ENCODE data around the gene CDHR5.

Gene CDHR5

DNA sequence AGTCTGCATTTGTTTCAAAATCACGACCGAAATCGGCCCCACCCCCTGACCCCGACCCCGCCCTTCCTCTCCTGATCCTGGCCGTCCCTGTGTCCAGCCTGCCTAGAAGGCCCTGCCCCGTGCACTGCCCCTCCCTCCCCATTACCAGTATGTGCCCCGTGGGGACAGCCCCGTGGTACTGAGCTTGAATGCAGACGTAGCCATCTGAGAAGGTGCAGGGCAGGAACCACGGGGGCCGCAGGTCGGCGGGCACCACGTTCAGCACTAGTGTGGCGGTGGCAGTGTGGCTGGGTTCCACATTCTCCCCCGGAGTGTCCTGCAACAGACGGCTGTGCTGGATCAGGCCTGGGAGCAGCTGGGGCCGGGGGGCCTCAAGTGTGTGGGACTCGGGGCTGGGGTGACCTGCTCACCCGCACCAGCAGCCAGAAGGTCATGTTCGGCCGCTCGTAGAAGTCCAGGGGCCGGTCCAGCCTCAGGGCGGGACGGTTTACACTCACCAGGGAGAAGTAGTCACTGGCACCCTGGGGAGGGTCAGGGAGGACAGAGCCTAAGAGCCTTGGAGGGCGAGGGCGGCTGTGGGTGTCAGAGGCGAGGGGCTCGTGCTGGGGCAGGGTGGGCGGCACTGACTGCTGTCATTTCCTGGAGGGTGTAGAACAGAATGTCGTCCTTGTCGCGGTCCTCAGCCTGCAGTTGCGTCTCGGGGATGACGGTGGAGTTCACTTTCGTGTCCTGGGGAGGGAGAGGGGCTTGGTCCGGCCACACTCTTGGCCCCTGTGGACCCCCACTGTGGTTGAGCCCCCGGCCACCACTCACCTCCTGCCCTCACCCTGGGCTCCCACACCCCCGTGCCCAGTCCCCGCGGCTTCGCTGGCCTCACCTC is 3.6 kb downstream of the CDHR5 start:
- H3K36me3 ChIP-seq (ENCODE audit: insufficient read depth, low read length) = no peaks in the 10 kb centered on the region
- no peaks in the 10 kb centered on the region; the same call in 1 of the 2 replicates for H3K4me1 ChIP-seq (ENCODE audit: insufficient read depth, low read length)
- H3K9me3 ChIP-seq (ENCODE audit: control insufficient read depth, insufficient read depth, low read length) = no peaks in the 10 kb centered on the region
- no peak overlapping the region for H3K9ac ChIP-seq (ENCODE audit: low read depth, low read length)

DNA sequence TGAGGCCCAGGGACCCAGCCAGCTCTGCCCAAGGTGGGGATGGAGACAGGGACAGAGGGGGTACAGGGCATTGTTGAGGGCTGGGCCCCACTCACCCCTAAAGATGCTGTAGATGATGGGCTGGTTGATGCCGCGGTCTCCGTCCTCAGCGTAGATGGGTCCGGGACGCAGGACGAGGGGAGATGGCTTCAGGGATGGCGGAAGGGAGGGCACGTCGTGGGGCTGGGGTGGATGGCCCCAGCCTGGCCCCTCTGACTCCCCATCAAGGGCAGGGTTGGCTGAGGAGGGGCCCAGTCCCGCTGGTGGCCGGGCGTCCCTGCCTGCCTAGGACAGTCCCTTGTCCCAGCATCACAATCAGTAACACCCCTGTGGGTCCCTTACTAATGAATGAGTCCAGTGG is 4.6 kb downstream of the CDHR5 start:
- H3K9ac ChIP-seq (ENCODE audit: low read depth, low read length) = no peak overlapping the region
- H3K4me1 ChIP-seq (ENCODE audit: insufficient read depth, low read length) = no peaks in the 10 kb centered on the region; the same call in 1 of the 2 replicates
- H3K9me3 ChIP-seq (ENCODE audit: control insufficient read depth, insufficient read depth, low read length) = no peaks in the 10 kb centered on the region
- no peaks in the 10 kb centered on the region for H3K36me3 ChIP-seq (ENCODE audit: insufficient read depth, low read length)

DNA sequence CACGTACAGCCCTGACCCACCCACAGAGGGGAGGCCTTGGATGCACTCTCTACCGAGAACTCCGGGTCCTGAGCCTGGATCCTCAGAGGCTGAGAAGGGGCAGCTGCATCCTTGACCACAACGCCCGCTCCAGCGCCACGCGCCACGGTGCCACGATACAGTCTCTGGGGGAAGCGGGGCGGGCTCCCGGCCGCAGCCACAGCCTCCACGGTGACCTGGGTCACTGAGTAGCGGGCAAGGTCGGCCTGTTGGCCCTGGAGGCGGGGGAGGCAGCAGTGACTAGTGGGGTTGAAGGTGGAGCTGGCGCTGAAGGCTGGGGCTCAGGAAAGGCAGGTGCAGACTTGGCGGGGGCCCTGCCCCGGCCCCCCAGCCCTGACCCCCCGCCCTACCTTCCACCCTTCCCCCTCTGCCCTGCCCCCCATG is 5.1 kb downstream of the CDHR5 start:
- no peaks in the 10 kb centered on the region; the same call in 1 of the 2 replicates for H3K4me1 ChIP-seq (ENCODE audit: insufficient read depth, low read length)
- no peaks in the 10 kb centered on the region for H3K36me3 ChIP-seq (ENCODE audit: insufficient read depth, low read length)
- no peak overlapping the region for H3K9ac ChIP-seq (ENCODE audit: low read depth, low read length)
- H3K9me3 ChIP-seq (ENCODE audit: control insufficient read depth, insufficient read depth, low read length) = no peaks in the 10 kb centered on the region

DNA sequence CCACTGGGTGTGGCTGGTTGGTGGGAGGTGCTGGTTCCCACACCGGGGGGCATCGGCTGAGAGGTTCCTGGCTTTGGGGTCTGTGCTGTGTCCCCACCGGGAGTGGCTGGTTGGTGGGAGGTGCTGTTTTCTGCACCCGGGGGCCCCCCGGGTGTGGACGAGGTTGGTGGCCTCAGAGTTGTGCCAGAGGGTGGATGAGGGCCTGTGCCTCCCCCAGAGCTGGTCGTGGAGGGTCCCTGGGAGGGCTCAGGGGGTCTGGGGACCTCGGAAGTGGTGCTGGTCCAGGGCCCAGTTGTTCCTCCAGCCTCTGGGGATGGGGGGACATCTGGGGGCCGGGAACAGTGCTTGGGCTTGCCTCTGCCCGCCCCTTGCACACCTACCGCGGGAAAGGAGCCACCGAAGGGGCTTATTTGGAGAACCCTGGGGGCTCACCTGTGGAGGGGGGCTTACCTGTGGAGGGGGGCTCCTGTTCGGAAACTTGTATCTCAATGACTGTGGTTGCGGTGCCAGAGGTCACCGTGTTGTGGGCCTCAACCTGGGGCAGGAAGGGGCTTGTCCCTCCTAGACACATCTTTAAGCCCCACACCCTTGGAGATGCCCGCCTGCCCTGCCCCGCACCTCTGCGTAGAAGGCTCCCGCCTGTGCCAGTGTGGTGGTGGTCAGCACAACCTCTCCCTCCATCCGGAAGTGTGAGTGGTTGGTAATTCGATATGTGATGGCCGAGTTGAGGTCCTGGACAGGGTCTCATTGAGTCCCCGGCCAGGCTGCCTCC is 5.7 kb downstream of the CDHR5 start:
- H3K4me1 ChIP-seq (ENCODE audit: insufficient read depth, low read length) = no peaks in the 10 kb centered on the region; the same call in 1 of the 2 replicates
- no peak overlapping the region for H3K9ac ChIP-seq (ENCODE audit: low read depth, low read length)
- no peaks in the 10 kb centered on the region for H3K36me3 ChIP-seq (ENCODE audit: insufficient read depth, low read length)
- no peaks in the 10 kb centered on the region for H3K9me3 ChIP-seq (ENCODE audit: control insufficient read depth, insufficient read depth, low read length)

DNA sequence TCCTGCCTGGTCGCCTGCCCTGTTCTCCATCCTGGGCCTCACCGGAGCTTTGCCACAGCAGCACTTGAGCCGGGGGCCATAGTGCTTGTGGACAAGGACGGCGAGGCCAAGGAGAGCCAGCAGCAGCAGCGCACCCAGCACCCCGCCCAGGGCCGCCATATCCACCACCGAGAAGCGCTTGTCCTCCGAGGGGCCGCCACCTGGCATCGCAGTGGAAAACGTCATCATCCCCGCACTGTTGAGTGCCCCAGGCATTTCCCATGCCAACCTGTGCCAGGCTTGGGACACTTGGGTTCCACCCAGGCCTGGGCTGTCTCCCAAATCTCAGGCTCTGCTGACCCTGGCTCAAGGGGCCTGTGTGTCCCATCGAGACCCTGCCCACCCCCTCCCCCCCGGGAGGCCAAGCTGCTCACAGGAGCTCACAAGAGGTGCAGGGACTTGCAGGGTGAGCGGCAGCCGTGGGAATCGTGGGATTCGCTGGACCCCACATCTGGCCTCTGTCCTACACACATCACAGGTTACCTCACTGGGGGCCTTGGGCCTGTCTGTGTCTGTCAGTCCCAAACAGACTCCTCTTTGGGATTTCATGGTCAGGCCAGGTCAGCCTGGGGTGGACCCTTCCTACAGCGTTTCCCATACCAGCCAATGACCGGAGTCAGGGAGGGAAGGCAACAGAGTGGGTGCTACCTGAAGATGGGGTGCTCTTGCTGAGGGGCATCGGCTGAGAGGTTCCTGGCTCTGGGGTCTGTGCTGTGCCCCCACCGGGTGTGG is 6.7 kb downstream of the CDHR5 start:
- no peaks in the 10 kb centered on the region for H3K36me3 ChIP-seq (ENCODE audit: insufficient read depth, low read length)
- H3K9me3 ChIP-seq (ENCODE audit: control insufficient read depth, insufficient read depth, low read length) = no peaks in the 10 kb centered on the region
- H3K4me1 ChIP-seq (ENCODE audit: insufficient read depth, low read length) = no peaks in the 10 kb centered on the region; the same call in 1 of the 2 replicates
- no peak overlapping the region for H3K9ac ChIP-seq (ENCODE audit: low read depth, low read length)

DNA sequence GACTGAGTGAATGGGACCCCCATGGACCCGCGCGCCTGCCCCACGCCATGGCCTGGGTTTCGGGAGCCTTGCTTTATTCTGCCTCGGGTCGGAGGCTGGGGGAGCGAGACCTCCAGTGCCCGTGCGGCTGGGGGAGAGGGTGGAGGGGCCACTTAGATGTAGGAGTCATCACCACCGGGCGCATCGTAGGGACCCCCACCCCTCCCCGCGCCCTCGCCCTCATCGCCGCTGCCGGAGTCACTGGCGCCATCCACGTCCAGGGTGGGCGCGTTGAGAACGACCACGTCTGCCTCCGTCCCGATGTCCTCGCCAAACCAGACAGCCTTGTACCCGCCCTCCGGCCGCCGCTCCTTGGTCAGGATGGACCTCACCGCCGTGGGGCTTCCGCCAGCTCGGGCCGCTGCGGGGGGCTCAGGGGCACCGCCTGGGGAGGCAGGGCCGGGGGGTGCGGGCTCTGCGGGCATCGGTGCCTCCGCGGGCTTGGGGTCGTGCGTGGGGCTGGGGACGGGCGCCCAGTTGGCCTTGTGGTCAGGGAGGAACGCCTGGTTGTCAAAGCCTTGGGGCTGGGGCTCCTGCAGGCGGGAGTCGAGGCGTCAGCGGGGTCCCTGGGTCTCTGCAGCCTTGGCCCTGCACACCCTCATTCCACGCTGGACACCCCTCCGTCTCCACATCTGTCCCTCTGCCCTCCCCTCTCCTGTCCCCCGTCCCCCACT is 7.4 kb downstream of the CDHR5 start:
- 0 out of 2 replicates have a peak, but pooled peaks cover 2% of the 10 kb centered on the region for H3K36me3 ChIP-seq (ENCODE audit: insufficient read depth, low read length)
- no peaks in the 10 kb centered on the region for H3K9me3 ChIP-seq (ENCODE audit: control insufficient read depth, insufficient read depth, low read length)
- H3K9ac ChIP-seq (ENCODE audit: low read depth, low read length) = no peak overlapping the region
- no peaks in the 10 kb centered on the region; the same call in 1 of the 2 replicates for H3K4me1 ChIP-seq (ENCODE audit: insufficient read depth, low read length)

DNA sequence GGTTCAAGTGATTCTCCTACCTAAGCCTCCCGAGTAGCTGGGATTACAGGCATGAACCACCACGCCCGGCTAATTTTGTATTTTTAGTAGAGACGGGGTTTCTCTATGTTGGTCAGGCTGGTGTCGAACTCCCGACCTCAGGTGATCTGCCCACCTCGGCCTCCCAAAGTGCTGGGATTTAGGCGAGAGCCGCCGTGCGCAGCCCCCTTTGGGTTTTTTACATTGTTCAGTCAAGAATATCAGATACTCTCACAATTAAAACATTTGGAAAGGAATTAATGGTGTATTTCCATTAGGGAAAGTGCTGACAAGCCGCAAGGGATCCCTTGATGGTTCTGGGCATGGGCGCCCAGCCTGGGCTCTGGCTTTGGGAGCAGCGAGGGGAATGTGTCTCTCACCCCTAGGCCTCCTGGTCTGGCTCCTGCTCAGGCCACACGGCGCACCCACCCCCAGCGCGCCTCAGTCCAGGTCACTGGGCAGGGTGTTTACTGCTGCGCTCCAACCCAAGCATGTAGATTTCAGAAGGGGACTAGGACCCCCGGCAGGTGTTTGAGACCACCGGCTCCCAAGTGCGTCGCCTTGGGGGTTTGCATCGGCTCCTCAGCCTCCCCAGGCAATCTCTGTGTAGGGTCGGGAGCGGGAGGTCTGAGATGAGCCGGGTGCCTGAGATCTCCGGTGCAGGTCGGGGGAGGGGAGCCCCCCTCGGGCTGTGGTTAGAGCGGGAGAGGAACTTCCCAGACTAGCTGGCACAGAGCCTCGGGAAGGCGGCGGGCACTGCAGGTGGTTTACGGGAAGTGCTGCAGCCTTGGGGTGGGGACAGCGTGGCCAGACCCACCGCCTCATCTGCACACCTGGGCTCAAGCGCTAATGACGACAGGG is 8.2 kb downstream of the CDHR5 start:
- Histone ChIP-seq H3K9me3 (ENCODE audit: control insufficient read depth, insufficient read depth, low read length) (no peaks in the 10 kb centered on the region), H3K36me3 (ENCODE audit: insufficient read depth, low read length) (peaks cover 7% of the 10 kb centered on the region; the same call in 1 of the 2 replicates), H3K4me1 (ENCODE audit: insufficient read depth, low read length) (no peaks in the 10 kb centered on the region; the same call in 1 of the 2 replicates), H3K9ac (ENCODE audit: low read depth, low read length) (peak overlapping the region; percentile 84; the same call in 1 of the 2 replicates)

DNA sequence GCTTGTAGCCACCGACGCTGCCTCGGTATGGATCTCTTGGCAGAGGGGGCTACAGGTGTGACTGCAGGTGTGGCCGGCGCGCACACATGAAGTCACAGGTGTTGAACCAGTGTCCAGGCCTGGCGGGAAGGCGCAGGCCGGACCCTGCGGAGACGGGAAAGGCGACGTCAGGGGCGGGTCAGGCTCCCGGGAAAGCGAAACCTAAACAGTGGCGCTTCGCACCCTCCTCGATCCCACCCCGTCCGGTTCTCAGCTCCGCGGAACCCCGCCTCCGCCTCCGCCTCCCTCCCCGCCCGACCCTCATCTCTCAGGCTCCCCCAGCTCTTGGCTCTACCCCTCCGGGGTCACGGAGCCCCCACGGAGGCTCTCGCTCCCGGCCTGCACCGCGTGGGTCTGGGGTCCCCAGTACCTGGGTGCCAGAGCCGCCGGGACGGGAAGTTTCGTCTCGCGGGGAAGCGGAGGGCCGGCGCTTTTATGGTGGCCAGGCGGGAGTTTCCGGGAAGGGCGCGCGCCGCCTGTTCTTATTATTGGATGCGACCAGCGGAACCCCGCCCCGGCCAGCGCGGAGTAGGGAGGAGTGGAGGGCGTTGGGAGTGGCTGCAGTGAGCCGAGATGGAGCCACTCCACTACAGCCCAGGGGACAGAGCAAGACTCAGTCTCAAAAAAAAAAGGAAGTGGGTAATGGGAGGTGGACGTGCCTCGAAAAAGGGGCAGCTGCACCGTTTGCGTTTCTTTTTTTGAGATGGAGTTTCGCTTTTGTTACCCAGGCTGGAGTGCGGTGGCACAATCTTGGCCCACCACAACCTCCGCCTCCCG is 9.0 kb downstream of the CDHR5 start, which contains the start of gene IRF7:
IRF7 (minus strand) TSS at position 447 of the 816 bp plus-strand sequence. CDS start 586 bp downstream, outside the sequence.
- Histone ChIP-seq H3K4me1 (ENCODE audit: insufficient read depth, low read length) (no peaks in the 10 kb centered on the region; the same call in 1 of the 2 replicates), H3K9me3 (ENCODE audit: control insufficient read depth, insufficient read depth, low read length) (no peaks in the 10 kb centered on the region), H3K9ac (ENCODE audit: low read depth, low read length) (peak within 1 kb of the TSS; percentile 84)

DNA sequence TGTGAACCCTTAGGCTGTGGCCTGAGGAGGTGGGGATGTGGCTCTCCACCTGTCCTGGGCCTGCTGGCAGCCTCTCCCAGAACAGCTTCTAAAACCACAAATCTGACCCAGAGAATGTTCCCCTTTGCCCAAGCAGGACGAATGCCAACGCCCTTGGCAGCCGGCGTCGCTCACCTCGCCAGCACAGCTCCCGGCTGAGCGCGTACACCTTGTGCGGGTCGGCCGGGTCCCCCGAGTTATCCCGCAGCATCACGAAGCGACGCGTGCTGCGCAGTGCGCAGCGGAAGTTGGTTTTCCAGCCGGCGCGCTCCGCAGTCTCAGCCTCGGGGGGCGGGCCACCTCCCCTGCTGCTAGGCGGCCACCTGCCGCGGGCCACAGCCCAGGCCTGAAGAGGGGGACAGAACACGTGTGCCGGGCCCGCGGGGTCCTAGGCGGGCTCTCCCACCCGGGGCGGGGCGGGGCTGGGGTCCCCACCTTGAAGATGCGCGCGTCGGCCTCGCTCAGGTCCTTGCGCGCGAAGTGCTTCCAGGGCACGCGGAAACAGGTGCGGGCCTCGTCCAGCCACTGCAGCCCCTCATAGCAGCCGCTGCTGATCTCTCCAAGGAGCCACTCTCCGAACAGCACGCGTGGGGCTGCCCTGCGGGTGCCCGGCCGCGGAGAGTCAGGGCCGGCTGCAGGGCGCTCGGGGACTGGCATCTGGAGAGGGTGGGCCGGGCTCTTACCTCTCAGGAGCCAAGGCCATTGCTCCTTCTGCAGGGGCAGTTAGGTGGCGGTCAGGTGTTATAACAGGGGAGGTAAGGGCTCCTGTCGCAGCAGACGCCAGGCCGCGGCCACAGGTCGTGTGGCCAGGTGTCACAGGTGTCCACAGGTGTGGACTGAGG is 9.9 kb downstream of the CDHR5 start:
- H3K9ac ChIP-seq (ENCODE audit: low read depth, low read length) = peak overlapping the region; percentile 84
- H3K4me1 ChIP-seq (ENCODE audit: insufficient read depth, low read length) = no peaks in the 10 kb centered on the region; the same call in 1 of the 2 replicates
- H3K9me3 ChIP-seq (ENCODE audit: control insufficient read depth, insufficient read depth, low read length) = no peaks in the 10 kb centered on the region
- H3K36me3 ChIP-seq (ENCODE audit: insufficient read depth, low read length) = peaks cover 7% of the 10 kb centered on the region; the same call in 1 of the 2 replicates

More for the DNA sequence above, 9.0 kb downstream of the CDHR5 start, which contains the start of gene IRF7:
- peaks cover 7% of the 10 kb centered on the region; the same call in 1 of the 2 replicates for H3K36me3 ChIP-seq (ENCODE audit: insufficient read depth, low read length)

DNA sequence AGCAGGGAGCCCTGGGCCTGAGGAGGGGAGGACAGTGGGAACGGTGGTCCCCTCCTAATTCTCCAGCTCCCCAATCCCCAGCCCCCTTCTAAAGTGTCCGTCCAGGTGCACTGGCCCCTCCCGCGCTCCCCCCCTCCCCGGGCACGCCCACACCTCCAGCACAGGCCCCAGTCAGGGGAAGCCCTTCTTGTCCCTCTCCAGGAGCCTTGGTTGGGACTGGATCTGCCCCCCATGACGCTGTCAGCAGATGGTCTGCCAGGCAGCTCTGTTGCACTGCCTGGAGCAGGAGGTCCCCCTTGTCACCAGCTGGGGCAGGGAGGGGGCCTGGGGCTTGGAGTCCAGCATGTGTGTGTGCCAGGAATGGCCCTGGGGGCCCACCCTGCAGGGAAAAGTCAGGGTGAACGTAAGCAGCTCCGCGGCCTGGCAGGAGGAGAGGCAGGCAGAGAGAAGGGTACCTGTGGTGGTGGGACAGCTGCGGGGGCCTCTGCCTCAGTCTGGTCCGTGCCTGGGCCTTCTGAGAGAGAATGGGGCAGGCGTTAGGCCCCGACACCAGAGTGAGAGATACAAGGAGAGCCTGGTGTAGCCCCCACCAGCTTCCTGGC is 10.6 kb downstream of the CDHR5 start:
- Histone ChIP-seq H3K36me3 (ENCODE audit: insufficient read depth, low read length) (peaks cover 7% of the 10 kb centered on the region; the same call in 1 of the 2 replicates), H3K4me1 (ENCODE audit: insufficient read depth, low read length) (no peaks in the 10 kb centered on the region; the same call in 1 of the 2 replicates), H3K9me3 (ENCODE audit: control insufficient read depth, insufficient read depth, low read length) (no peaks in the 10 kb centered on the region), H3K9ac (ENCODE audit: low read depth, low read length) (peak overlapping the region; percentile 84; the same call in 1 of the 2 replicates)

Measured in ES-I3 (cell line).